IMR-90 (cell line): Measurements from ENCODE around the gene TRIM33.

Experiments
- CEBPB ChIP-seq: IDR thresholded peaks from 2 replicates; pipeline ENCODE4 v1.6.1; 2012; ENCODE audit warnings: low read depth, low read length, improper control_type of control experiment
- CHD1 ChIP-seq: IDR thresholded peaks from 2 replicates; pipeline ENCODE4 v1.6.1; 2012; ENCODE audit warnings: low read depth, low read length, improper control_type of control experiment
- FOS ChIP-seq: fragments of 150-350 bp; IDR thresholded peaks from 2 replicates; pipeline ENCODE4 v1.6.1; 2016; ENCODE audit warnings: low read depth, low read length
- MAFK ChIP-seq: IDR thresholded peaks from 2 replicates; pipeline ENCODE4 v1.6.1; 2012; ENCODE audit warnings: low read depth, low read length, improper control_type of control experiment
- NFE2L2 ChIP-seq: fragments of 150-350 bp; IDR thresholded peaks from 2 replicates; pipeline ENCODE4 v1.6.1; 2016; ENCODE audit warnings: low read depth, mild to moderate bottlenecking, low read length
- POLR2A ChIP-seq: IDR thresholded peaks from 2 replicates; pipeline ENCODE4 v1.6.1; 2012; ENCODE audit warnings: mild to moderate bottlenecking, low read depth, low read length
- RAD21 ChIP-seq: IDR thresholded peaks from 2 replicates; pipeline ENCODE4 v1.6.1; 2012; ENCODE audit warnings: low read length, improper control_type of control experiment
- SMC3 ChIP-seq: fragments of 150-350 bp; IDR thresholded peaks from 2 replicates; pipeline ENCODE4 v1.6.1; 2016; ENCODE audit warnings: low read depth, mild to moderate bottlenecking, antibody characterized with exemption, low read length, moderate library complexity
- TF ChIP-seq, protein P1 (sequence below): conservative IDR thresholded peaks from 2 replicates; pipeline ENCODE4 v1.5.1; 2012; ENCODE audit warnings: mild to moderate bottlenecking, low read depth, low read length, improper control_type of control experiment

GRCh38 chr1:114509596-114510273 is 1.3 kb downstream of the TRIM33 start:
- TF ChIP-seq NFE2L2 (no peak), SMC3 (no peak), POLR2A (no peak), RAD21 (no peak), FOS (no peak), MAFK (no peak), CEBPB (no peak), CHD1 (no peak)
- TF ChIP-seq, protein P1, sequence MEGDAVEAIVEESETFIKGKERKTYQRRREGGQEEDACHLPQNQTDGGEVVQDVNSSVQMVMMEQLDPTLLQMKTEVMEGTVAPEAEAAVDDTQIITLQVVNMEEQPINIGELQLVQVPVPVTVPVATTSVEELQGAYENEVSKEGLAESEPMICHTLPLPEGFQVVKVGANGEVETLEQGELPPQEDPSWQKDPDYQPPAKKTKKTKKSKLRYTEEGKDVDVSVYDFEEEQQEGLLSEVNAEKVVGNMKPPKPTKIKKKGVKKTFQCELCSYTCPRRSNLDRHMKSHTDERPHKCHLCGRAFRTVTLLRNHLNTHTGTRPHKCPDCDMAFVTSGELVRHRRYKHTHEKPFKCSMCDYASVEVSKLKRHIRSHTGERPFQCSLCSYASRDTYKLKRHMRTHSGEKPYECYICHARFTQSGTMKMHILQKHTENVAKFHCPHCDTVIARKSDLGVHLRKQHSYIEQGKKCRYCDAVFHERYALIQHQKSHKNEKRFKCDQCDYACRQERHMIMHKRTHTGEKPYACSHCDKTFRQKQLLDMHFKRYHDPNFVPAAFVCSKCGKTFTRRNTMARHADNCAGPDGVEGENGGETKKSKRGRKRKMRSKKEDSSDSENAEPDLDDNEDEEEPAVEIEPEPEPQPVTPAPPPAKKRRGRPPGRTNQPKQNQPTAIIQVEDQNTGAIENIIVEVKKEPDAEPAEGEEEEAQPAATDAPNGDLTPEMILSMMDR, result no peak
